ENCODE measurements around the gene GTPBP8.

DNA sequence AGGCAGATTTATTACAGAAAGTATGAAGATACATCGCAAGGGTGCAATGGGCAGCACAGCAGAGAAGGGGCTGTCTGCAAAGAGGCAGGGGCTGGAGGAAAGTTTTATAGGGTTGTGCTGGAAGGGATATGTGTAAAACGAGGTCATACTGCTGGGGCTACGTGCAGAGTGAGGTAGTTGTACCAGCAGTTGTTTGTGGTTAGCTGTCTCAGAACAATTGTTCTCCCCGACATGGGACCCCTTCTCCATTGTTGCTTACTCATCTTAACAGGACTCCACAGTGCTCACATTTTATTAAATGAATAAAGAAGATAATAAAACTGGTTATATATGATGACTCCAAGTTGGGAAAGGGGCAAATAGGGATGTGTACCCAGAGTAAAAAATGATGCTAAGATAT is 49.4 kb downstream of the GTPBP8 start:
- TF ChIP-seq SP1 (IDR thresholded peaks at IDR 0.05; ENCODE audit: low read depth, low read length): no peak
- TF ChIP-seq POLR2A (IDR thresholded peaks at IDR 0.05; ENCODE audit: control extremely low read depth in 1 of 2, low read depth in 2 of 2, low read length in 2 of 2): no peak
- no peak for TF ChIP-seq EP300 (IDR thresholded peaks at IDR 0.05; ENCODE audit: borderline replicate concordance in 1 of 2, low read depth in 2 of 2, low read length in 2 of 2)
- no peak for TF ChIP-seq FOSL1 (IDR thresholded peaks at IDR 0.05; ENCODE audit: insufficient read depth, low read depth, low read length)
- TF ChIP-seq JUN (IDR thresholded peaks at IDR 0.05; ENCODE audit: low read depth, low read length): no peak
- no peak for TF ChIP-seq MAX (IDR thresholded peaks at IDR 0.05)
